ENCODE results near the gene HEPACAM.

DNA sequence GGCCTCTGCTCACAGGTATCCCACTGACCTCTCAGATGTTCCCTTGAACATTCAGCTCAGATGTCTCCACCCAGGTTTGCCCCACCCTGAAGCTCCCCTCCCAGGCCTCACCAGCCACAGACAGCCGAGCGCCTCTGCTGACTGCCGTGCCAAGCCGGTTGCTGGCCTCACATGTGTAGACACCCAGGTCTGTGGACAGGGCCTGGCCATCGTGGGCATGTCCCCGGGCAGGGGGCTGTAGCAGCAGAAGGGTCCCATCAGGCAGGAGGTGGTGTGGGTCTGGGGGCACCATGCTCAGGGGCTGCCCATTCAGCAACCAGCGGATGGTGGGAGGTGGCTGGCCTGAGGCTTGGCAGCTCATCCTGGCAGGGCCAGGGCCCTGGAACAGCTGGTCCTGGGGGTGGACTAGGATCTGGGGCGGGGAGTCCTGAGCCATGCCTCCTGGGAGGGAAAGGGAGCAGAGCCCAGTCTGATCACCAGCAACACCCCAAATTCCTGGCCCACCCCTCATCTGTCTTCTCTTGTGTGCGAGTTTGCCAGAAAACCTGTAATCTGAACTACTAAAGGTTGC, 38.9 kb downstream of the HEPACAM start:
- TF ChIP-seq POLR2A (IDR thresholded peaks at IDR 0.05; ENCODE audit: extremely low read depth, insufficient read length), result no peak
- TF ChIP-seq, protein P1, sequence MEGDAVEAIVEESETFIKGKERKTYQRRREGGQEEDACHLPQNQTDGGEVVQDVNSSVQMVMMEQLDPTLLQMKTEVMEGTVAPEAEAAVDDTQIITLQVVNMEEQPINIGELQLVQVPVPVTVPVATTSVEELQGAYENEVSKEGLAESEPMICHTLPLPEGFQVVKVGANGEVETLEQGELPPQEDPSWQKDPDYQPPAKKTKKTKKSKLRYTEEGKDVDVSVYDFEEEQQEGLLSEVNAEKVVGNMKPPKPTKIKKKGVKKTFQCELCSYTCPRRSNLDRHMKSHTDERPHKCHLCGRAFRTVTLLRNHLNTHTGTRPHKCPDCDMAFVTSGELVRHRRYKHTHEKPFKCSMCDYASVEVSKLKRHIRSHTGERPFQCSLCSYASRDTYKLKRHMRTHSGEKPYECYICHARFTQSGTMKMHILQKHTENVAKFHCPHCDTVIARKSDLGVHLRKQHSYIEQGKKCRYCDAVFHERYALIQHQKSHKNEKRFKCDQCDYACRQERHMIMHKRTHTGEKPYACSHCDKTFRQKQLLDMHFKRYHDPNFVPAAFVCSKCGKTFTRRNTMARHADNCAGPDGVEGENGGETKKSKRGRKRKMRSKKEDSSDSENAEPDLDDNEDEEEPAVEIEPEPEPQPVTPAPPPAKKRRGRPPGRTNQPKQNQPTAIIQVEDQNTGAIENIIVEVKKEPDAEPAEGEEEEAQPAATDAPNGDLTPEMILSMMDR (IDR thresholded peaks at IDR 0.05; ENCODE audit: low read depth, low read length), result no peak
- TF ChIP-seq, protein P2, sequence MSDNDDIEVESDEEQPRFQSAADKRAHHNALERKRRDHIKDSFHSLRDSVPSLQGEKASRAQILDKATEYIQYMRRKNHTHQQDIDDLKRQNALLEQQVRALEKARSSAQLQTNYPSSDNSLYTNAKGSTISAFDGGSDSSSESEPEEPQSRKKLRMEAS (IDR thresholded peaks at IDR 0.05; ENCODE audit: low read depth, low read length), result no peak
- TF ChIP-seq MYC (IDR thresholded peaks at IDR 0.05; ENCODE audit: low read depth, low read length), result no peak
